Transverse colon (tissue), 4 donors: ENCODE results near the gene ANKS3.

Experiments
- POLR2A ChIP-seq: fragments of 450-650 bp; IDR thresholded peaks from one replicate; pipeline ENCODE4 v1.6.1; 2016; ENCODE audit warnings: antibody characterized with exemption, mild to moderate bottlenecking, moderate library complexity
- POLR2AphosphoS5 ChIP-seq, 3 donors: sonication (generic); formaldehyde crosslinking; IDR thresholded peaks; one replicate each; pipeline ENCODE4 v1.6.1; 2016; ENCODE audit warnings: antibody characterized with exemption in 3 of 3
- TF ChIP-seq, protein P1 (sequence below), 5 experiments: fragments of 200-600 bp in 3 of 5; fragments of 450-650 bp in 2 of 5; sonication (generic) in 3 of 5; IDR thresholded peaks; 1 replicate in 2 of 5; 2 replicates in 3 of 5; pipeline ENCODE4 v1.5.1; 2016 to 2017; ENCODE audit warnings: antibody characterized with exemption in 5 of 5, inconsistent platforms in 3 of 5, mild to moderate bottlenecking in 2 of 5, moderate library complexity in 1 of 5

DNA sequence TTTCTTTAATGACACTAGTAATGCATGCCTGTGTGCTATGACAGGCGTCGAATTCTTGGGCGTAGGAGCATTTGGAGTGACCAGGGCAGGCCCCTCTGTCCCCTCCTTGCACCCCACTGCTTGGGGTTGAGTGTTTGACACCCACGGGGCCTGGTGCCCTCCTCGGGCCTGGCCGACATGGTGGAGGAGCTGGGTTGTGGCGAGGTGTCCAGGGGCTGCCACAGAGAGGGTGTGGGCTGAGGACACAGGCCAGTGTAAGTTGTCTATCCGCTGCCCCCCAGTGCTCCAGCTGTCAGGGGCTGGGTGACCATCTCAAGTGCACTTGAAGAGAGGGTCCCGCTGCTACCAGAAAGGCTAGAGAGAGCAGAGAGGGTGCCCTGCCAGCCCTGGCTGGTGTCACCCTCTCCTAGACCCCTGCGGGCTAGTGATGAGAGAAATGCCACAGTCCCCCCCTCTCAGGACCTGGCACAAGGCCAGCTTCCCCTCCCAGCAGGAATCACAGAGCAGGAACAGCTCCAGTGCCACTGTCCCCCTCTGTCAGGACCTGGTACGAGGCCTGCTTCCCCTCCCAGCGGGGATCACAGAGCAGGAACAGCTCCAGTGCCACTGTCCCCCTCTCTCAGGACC, 79.0 kb downstream of the ANKS3 start:
- TF ChIP-seq POLR2A, result no peak
- TF ChIP-seq, protein P1, sequence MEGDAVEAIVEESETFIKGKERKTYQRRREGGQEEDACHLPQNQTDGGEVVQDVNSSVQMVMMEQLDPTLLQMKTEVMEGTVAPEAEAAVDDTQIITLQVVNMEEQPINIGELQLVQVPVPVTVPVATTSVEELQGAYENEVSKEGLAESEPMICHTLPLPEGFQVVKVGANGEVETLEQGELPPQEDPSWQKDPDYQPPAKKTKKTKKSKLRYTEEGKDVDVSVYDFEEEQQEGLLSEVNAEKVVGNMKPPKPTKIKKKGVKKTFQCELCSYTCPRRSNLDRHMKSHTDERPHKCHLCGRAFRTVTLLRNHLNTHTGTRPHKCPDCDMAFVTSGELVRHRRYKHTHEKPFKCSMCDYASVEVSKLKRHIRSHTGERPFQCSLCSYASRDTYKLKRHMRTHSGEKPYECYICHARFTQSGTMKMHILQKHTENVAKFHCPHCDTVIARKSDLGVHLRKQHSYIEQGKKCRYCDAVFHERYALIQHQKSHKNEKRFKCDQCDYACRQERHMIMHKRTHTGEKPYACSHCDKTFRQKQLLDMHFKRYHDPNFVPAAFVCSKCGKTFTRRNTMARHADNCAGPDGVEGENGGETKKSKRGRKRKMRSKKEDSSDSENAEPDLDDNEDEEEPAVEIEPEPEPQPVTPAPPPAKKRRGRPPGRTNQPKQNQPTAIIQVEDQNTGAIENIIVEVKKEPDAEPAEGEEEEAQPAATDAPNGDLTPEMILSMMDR (IDR thresholded peaks at IDR 0.05), result no peak
- no peak for TF ChIP-seq POLR2AphosphoS5 (IDR thresholded peaks at IDR 0.05)
